ENCODE results near the gene IHH.

The IHH gene

GRCh38 chr2:219087848-219088247, 27.1 kb upstream of the IHH start:
- H3K4me3 ChIP-seq (ENCODE audit: low read depth in 1 of 2, low read length in 2 of 2), result no peak overlapping the region
- H3K9me3 ChIP-seq (ENCODE audit: low read length), result no peaks in the 10 kb centered on the region
- H3K4me1 ChIP-seq (ENCODE audit: insufficient read depth, low read length), result no peaks in the 10 kb centered on the region
- no peak overlapping the region for H3K9ac ChIP-seq (ENCODE audit: low read length)
- no peak overlapping the region for H3K27ac ChIP-seq (ENCODE audit: low read depth, low read length)
- no peaks in the 10 kb centered on the region for H3K36me3 ChIP-seq (ENCODE audit: insufficient read depth, low read length)
- H3K27me3 ChIP-seq (ENCODE audit: control insufficient read depth in 1 of 2, insufficient read depth in 2 of 2, low read length in 2 of 2), result no peaks in the 10 kb centered on the region

- Histone ChIP-seq H3K36me3 (ENCODE audit: insufficient read depth, low read length) (no peaks in the 10 kb centered on the region), H3K27ac (ENCODE audit: low read depth, low read length) (no peak overlapping the region), H3K27me3 (ENCODE audit: control insufficient read depth in 1 of 2, insufficient read depth in 2 of 2, low read length in 2 of 2) (no peaks in the 10 kb centered on the region)
Observed at GRCh38 chr2:219087361-219087760, 26.6 kb upstream of the IHH start.

GRCh38 chr2:219086196-219086595, 25.5 kb upstream of the IHH start:
- no peak overlapping the region for H3K27ac ChIP-seq (ENCODE audit: low read depth, low read length)
- H3K4me3 ChIP-seq (ENCODE audit: low read depth in 1 of 2, low read length in 2 of 2), result no peak overlapping the region
- H3K4me1 ChIP-seq (ENCODE audit: insufficient read depth, low read length), result no peaks in the 10 kb centered on the region
- no peaks in the 10 kb centered on the region for H3K9me3 ChIP-seq (ENCODE audit: low read length)
- no peaks in the 10 kb centered on the region for H3K27me3 ChIP-seq (ENCODE audit: control insufficient read depth in 1 of 2, insufficient read depth in 2 of 2, low read length in 2 of 2)
- no peaks in the 10 kb centered on the region for H3K36me3 ChIP-seq (ENCODE audit: insufficient read depth, low read length)
- H3K9ac ChIP-seq (ENCODE audit: low read length), result no peak overlapping the region

More at GRCh38 chr2:219087361-219087760, 26.6 kb upstream of the IHH start:
- Histone ChIP-seq H3K9ac (ENCODE audit: low read length) (no peak overlapping the region), H3K9me3 (ENCODE audit: low read length) (no peaks in the 10 kb centered on the region), H3K4me3 (ENCODE audit: low read depth in 1 of 2, low read length in 2 of 2) (no peak overlapping the region), H3K4me1 (ENCODE audit: insufficient read depth, low read length) (no peaks in the 10 kb centered on the region)

- H3K27ac ChIP-seq (ENCODE audit: low read depth, low read length), result no peak overlapping the region
- no peaks in the 10 kb centered on the region for H3K36me3 ChIP-seq (ENCODE audit: insufficient read depth, low read length)
- H3K27me3 ChIP-seq (ENCODE audit: control insufficient read depth in 1 of 2, insufficient read depth in 2 of 2, low read length in 2 of 2), result no peaks in the 10 kb centered on the region
- no peak overlapping the region for H3K9ac ChIP-seq (ENCODE audit: low read length)
- no peak overlapping the region for H3K4me3 ChIP-seq (ENCODE audit: low read depth in 1 of 2, low read length in 2 of 2)
- no peaks in the 10 kb centered on the region for H3K4me1 ChIP-seq (ENCODE audit: insufficient read depth, low read length)
- no peaks in the 10 kb centered on the region for H3K9me3 ChIP-seq (ENCODE audit: low read length)
Observed at GRCh38 chr2:219084791-219085190, 24.1 kb upstream of the IHH start.

GRCh38 chr2:219082332-219082958, 21.7 kb upstream of the IHH start:
- H3K36me3 ChIP-seq (ENCODE audit: insufficient read depth, low read length), result no peaks in the 10 kb centered on the region
- no peaks in the 10 kb centered on the region for H3K9me3 ChIP-seq (ENCODE audit: low read length)
- no peaks in the 10 kb centered on the region for H3K4me1 ChIP-seq (ENCODE audit: insufficient read depth, low read length)
- H3K27ac ChIP-seq (ENCODE audit: low read depth, low read length), result no peak overlapping the region
- H3K4me3 ChIP-seq (ENCODE audit: low read depth in 1 of 2, low read length in 2 of 2), result no peak overlapping the region
- H3K27me3 ChIP-seq (ENCODE audit: control insufficient read depth in 1 of 2, insufficient read depth in 2 of 2, low read length in 2 of 2), result no peaks in the 10 kb centered on the region
- no peak overlapping the region for H3K9ac ChIP-seq (ENCODE audit: low read length)

DNA sequence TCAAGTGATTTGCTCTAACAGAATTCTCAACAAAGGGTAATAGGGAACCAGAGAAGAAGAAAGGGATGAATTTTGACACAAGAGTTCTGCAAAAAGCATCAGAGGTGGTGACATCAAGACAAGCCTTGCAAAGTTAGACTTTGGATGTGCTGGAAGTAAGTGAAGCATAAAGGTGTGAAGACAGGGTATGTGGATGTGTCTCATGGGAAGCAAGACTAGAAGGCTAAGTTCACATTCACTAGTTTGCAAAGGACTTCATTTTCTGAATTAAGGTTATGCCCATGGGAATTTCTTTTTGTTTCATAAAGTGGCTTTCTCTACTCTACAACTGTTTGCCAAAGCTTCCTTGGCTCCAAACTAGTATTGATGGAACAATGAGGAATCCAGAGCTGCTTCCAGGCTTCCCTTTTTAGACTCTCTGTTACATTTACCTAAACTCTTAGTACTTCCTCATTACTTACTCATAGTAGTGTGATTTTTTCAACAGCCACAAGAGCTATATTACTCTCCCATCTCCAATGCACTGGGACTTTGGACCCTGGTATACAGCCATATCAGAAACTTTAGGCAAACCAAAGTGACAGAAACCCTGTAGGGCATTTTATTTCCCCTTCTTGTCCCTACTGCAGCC, 21.1 kb upstream of the IHH start:
- no peaks in the 10 kb centered on the region for H3K4me1 ChIP-seq (ENCODE audit: insufficient read depth, low read length)
- H3K27me3 ChIP-seq (ENCODE audit: control insufficient read depth in 1 of 2, insufficient read depth in 2 of 2, low read length in 2 of 2), result no peaks in the 10 kb centered on the region
- no peaks in the 10 kb centered on the region for H3K9me3 ChIP-seq (ENCODE audit: low read length)
- H3K27ac ChIP-seq (ENCODE audit: low read depth, low read length), result no peak overlapping the region
- no peak overlapping the region for H3K4me3 ChIP-seq (ENCODE audit: low read depth in 1 of 2, low read length in 2 of 2)
- peaks cover 1% of the 10 kb centered on the region for H3K36me3 ChIP-seq (ENCODE audit: insufficient read depth, low read length)
- H3K9ac ChIP-seq (ENCODE audit: low read length), result no peak overlapping the region

- Histone ChIP-seq H3K27me3 (ENCODE audit: control insufficient read depth in 1 of 2, insufficient read depth in 2 of 2, low read length in 2 of 2) (no peaks in the 10 kb centered on the region), H3K27ac (ENCODE audit: low read depth, low read length) (no peak overlapping the region), H3K9ac (ENCODE audit: low read length) (no peak overlapping the region)
Observed at GRCh38 chr2:219081096-219081495, 20.4 kb upstream of the IHH start.

DNA sequence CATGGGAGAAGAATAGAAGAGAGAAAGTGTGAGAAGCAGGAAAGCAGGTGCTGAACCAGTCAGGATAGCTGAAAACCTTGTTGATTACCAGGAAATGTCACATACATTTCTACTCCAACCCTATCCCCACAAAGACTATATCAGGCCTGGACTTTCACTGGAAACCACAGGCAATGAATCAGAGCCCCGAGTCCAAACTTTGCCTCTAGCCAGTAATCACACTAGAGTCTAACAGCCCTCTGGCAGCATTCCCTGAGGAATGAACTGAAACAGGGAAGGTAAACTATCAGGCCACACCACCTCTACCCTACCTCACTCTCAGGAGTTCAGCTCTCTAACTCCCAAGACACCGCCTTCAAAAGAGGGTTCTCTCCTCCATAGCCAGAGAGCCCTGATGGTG, 18.7 kb upstream of the IHH start:
- H3K36me3 ChIP-seq (ENCODE audit: insufficient read depth, low read length), result peaks cover 14% of the 10 kb centered on the region
- no peak overlapping the region for H3K27ac ChIP-seq (ENCODE audit: low read depth, low read length)

More at GRCh38 chr2:219081096-219081495, 20.4 kb upstream of the IHH start:
- H3K9me3 ChIP-seq (ENCODE audit: low read length), result no peaks in the 10 kb centered on the region
- peaks cover 8% of the 10 kb centered on the region for H3K36me3 ChIP-seq (ENCODE audit: insufficient read depth, low read length)
- no peak overlapping the region for H3K4me3 ChIP-seq (ENCODE audit: low read depth in 1 of 2, low read length in 2 of 2)
- no peaks in the 10 kb centered on the region for H3K4me1 ChIP-seq (ENCODE audit: insufficient read depth, low read length)

GRCh38 chr2:219078951-219079350, 18.2 kb upstream of the IHH start:
- Histone ChIP-seq H3K9me3 (ENCODE audit: low read length) (no peaks in the 10 kb centered on the region), H3K9ac (ENCODE audit: low read length) (no peak overlapping the region), H3K4me3 (ENCODE audit: low read depth in 1 of 2, low read length in 2 of 2) (no peak overlapping the region), H3K4me1 (ENCODE audit: insufficient read depth, low read length) (no peaks in the 10 kb centered on the region), H3K36me3 (ENCODE audit: insufficient read depth, low read length) (peaks cover 14% of the 10 kb centered on the region), H3K27ac (ENCODE audit: low read depth, low read length) (no peak overlapping the region), H3K27me3 (ENCODE audit: control insufficient read depth in 1 of 2, insufficient read depth in 2 of 2, low read length in 2 of 2) (no peaks in the 10 kb centered on the region)

More for the DNA sequence above, 18.7 kb upstream of the IHH start:
- no peaks in the 10 kb centered on the region for H3K27me3 ChIP-seq (ENCODE audit: control insufficient read depth in 1 of 2, insufficient read depth in 2 of 2, low read length in 2 of 2)
- H3K4me3 ChIP-seq (ENCODE audit: low read depth in 1 of 2, low read length in 2 of 2), result no peak overlapping the region
- H3K9ac ChIP-seq (ENCODE audit: low read length), result no peak overlapping the region
- H3K9me3 ChIP-seq (ENCODE audit: low read length), result no peaks in the 10 kb centered on the region
- H3K4me1 ChIP-seq (ENCODE audit: insufficient read depth, low read length), result no peaks in the 10 kb centered on the region

- Histone ChIP-seq H3K9ac (ENCODE audit: low read length) (no peak overlapping the region), H3K4me1 (ENCODE audit: insufficient read depth, low read length) (no peaks in the 10 kb centered on the region), H3K27me3 (ENCODE audit: control insufficient read depth in 1 of 2, insufficient read depth in 2 of 2, low read length in 2 of 2) (no peaks in the 10 kb centered on the region), H3K4me3 (ENCODE audit: low read depth in 1 of 2, low read length in 2 of 2) (no peak overlapping the region), H3K27ac (ENCODE audit: low read depth, low read length) (no peak overlapping the region), H3K9me3 (ENCODE audit: low read length) (no peaks in the 10 kb centered on the region), H3K36me3 (ENCODE audit: insufficient read depth, low read length) (peaks cover 14% of the 10 kb centered on the region)
Observed at GRCh38 chr2:219078126-219078525, 17.4 kb upstream of the IHH start.

DNA sequence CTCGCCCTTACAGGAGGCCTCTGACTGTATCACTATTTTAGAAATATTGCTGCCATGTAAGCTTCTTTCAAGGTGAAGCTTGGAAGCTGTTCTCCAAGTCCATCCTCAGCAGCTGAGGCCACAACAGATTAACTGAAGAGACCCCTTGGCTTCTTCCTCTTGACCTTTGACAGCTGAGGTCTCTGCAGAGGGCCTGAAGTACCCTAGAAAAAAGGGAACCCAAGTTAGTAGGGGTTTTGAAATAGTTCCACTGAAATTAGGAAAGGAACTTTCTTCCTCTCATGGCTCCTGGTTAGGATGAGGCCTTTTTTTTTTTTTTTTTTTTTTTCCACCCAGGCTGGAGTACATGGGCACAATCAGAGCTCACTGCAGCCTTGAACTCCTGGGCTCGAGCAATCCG, 15.5 kb upstream of the IHH start:
- no peaks in the 10 kb centered on the region for H3K4me1 ChIP-seq (ENCODE audit: insufficient read depth, low read length)
- H3K36me3 ChIP-seq (ENCODE audit: insufficient read depth, low read length), result peaks cover 14% of the 10 kb centered on the region
- H3K27me3 ChIP-seq (ENCODE audit: control insufficient read depth in 1 of 2, insufficient read depth in 2 of 2, low read length in 2 of 2), result no peaks in the 10 kb centered on the region
- H3K9me3 ChIP-seq (ENCODE audit: low read length), result no peaks in the 10 kb centered on the region
- no peak overlapping the region for H3K4me3 ChIP-seq (ENCODE audit: low read depth in 1 of 2, low read length in 2 of 2)
- no peak overlapping the region for H3K27ac ChIP-seq (ENCODE audit: low read depth, low read length)
- H3K9ac ChIP-seq (ENCODE audit: low read length), result no peak overlapping the region

All from muscle layer of colon (tissue), 2 donors.